ENCODE results near the gene DIAPH1.

DIAPH1 gene

DNA sequence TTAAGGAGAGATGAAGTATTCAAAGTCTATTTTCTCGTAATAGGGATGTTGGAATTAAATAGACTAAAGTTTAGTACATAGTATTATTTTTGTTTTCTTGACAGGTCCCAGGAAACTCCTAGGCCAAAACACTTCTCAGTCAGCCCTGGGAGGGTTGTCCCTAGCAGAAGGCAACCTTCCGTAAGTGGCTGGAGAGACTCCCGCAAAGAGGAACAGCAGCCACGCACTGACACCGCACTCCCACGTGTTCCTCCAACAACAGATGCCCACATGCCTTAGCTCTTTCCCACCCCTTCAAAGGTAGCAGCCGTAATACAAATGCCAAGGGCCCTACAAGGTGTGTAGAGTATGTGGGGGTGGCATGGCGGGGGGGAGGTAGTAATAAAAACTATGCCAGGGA, 101.5 kb downstream of the DIAPH1 start:
- DNase-seq, result no peak

DNA sequence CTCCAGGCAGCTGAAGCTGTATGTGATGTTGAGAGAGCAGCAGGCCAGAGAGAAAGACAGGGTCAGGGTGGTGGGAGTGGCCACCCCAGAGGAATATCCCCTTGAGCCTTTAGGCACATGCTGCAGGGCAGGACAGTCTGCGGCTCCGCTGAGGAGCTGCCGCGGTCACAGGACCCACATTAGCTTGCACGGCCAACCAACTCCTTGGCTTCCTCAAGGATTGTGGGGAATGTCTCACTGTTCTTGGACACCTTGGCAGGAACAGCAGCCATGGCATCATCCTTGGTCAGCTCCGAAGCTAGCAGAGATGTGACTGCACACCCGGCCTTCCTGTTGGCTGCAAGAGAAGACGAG, 102.2 kb downstream of the DIAPH1 start:
- no peak for DNase-seq

DNA sequence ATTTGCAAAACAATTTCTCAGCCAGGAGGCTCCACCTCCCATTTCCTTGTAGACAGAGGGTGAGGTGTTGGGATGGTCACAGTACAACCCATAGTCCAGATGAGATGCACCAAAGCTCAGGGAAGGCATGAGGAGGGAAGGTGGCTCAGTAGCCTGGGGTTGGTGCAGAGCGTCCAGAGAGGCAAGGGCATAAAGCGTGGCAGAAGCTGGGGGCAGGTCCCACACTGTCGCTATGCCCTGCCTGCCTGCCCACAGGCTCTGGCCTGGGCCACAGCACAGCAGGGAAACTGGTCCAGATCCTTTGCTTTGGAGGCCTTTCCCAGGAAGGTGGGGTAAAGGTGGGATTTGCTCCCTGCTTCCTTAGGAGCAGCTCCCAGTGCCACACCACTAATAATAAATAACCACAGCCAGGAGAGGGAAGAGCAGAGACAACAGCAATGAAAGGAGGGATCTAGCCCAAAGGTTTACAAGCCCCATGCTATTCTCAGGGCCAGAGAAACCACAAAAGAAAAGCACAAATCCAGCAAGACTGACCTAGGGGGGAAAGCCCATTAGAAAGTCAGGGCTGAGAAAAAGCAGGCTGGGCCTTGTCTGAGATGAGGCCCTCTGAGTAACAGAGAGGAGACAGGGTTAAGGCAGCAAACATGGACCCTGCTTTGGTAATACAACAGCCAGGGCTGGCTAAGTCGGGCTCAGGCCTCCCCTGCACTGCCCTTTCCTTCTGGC, 102.7 kb downstream of the DIAPH1 start:
- DNase-seq, result no peak

DNA sequence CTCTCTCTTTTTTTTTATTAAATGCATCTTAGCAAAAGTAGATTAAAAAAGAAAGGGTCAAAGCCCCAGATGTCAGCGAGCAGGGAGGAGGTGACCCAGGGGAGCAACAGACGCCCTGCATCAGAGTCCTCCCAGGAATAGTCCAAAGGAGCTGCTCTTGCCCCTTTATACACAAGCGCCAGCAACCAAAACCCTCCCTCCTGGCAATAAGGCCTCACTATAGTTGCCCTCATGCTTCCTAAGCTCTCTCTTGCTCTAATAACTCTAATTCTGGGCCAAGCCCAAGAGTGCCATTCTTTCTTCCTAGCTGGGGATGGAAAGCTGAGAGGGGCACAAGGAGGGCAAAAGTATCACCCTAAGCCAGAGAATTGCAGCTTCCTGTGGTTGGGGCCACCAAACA, 103.7 kb downstream of the DIAPH1 start:
- DNase-seq, result no peak

GRCh38 chr5:141514330-141515133, 104.3 kb downstream of the DIAPH1 start:
- no peak for DNase-seq

DNA sequence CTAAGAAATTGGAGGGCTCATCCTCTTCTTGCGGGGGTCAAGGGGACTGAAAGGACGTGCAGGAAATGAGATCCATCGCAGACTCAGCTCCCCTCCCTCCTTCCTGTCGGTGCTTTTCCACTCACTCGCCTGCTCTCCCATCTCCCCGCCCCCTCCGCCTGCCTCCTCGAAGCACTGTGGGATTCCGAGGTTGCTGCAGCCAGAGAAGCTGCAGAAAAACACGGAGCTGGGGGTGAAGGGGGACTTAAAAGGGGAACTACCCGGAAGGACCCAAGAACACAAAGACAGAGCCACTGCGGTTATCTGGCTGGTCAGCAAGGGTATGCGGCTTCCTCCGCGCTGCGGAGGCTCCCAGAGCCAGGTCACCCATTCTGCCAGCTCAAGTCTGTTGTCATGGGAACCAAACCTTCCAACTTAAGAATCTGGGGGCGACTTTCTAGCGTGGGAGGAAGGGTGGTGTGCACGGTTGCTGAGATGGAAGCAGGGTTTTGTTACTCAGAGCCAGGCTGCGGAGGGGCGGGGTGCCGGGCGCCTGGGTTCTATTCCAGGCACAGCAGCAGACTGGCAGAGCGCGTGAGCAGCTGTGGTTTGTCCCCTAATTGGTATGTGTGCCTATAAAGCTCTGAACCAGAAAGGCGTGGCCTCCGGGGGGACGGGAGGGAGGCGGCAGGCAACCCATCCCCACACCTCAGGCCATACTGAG, 105.0 kb downstream of the DIAPH1 start:
- peak; percentile 80 for DNase-seq

GRCh38 chr5:141512911-141513626, 105.7 kb downstream of the DIAPH1 start:
- DNase-seq, result peak; percentile 54

GRCh38 chr5:141512390-141512910, 106.3 kb downstream of the DIAPH1 start:
- peak; percentile 88 for DNase-seq

DNA sequence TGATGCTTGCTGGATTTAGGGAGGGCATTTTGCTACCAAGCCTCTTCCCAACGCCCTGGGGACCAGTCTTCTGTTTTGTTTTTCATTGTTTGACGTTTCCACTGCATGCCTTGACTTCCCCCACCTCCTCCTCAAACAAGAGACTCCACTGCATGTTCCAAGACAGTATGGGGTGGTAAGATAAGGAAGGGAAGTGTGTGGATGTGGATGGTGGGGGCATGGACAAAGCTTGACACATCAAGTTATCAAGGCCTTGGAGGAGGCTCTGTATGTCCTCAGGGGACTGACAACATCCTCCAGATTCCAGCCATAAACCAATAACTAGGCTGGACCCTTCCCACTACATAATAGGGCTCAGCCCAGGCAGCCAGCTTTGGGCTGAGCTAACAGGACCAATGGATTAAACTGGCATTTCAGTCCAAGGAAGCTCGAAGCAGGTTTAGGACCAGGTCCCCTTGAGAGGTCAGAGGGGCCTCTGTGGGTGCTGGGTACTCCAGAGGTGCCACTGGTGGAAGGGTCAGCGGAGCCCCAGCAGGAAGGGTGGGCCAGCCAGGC, 107.0 kb downstream of the DIAPH1 start:
- DNase-seq, result peak; percentile 20

GRCh38 chr5:141510850-141511601, 107.8 kb downstream of the DIAPH1 start:
- DNase-seq, result no peak

GRCh38 chr5:141510160-141510559, 108.6 kb downstream of the DIAPH1 start:
- no peak for DNase-seq

DNA sequence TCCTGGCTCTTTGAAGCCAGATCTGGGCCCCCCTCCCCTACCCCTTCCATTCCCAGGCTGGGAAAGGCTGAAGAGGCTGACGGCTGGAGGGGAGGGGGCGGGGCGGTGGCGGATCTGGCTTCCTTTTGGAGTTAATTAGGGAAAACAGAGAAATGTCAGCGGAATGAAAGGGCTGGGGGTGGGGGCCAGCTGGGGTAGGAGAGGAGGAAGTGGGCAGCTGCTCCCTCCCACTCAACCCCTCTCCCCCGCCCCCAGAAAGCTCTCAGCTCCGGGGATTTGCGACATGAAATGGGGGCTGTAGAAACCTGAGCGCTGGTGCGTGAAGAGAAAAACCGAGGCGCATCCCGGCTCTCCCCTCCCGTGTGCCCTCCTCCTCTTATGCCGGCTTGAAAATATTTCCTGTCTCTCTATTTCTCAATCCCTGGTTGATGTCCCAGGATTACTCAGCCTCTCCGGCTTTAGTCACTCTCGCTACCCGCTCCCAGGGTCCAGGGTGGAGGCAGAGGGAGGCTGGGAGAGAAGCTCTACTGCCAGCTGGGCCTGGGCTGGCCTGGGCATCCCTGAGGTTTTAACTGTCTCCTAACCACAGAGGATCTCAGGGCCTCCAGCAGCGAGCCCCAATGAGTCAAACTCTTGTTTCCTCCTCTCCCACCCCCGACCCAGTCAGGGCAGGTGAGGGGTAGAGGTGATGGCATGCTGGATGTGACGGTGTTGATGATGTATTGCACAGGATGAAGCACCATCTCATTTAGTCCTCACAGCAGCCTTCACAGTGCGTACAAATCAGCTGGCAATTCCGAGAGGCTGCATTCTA, 109.8 kb downstream of the DIAPH1 start:
- DNase-seq, result no peak

GRCh38 chr5:141508440-141508797, 110.4 kb downstream of the DIAPH1 start:
- no peak for DNase-seq

GRCh38 chr5:141507387-141508091, 111.3 kb downstream of the DIAPH1 start:
- no peak for DNase-seq

GRCh38 chr5:141506381-141507155, 112.2 kb downstream of the DIAPH1 start:
- no peak for DNase-seq

- DNase-seq, result no peak
These were observed 114.6 kb downstream of the DIAPH1 start for GRCh38 chr5:141504216-141504615.

- DNase-seq, result no peak
These were observed 115.1 kb downstream of the DIAPH1 start for GRCh38 chr5:141503681-141504080.

- no peak for DNase-seq
These were observed 117.0 kb downstream of the DIAPH1 start for GRCh38 chr5:141501761-141502160.

DNA sequence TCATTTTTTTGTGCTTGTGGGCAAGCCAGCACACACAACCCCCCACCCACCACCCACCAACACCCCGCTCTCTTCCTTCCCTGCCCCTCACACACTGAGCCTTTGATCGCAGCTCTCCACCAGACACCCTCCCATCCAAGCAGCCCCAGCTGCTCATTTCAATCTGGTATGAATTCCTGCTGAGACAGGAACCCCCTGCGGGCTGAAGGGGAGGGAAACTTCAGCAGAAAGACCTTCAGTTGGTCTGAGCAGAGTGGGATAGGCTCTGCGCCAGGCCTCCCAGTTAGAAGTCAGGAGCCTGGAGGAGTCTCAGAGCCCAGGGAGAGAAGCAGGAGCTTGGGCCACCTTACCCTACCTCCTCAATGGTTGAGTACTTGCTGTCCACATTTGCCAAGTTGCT, 122.8 kb downstream of the DIAPH1 start:
- no peak for DNase-seq

DNA sequence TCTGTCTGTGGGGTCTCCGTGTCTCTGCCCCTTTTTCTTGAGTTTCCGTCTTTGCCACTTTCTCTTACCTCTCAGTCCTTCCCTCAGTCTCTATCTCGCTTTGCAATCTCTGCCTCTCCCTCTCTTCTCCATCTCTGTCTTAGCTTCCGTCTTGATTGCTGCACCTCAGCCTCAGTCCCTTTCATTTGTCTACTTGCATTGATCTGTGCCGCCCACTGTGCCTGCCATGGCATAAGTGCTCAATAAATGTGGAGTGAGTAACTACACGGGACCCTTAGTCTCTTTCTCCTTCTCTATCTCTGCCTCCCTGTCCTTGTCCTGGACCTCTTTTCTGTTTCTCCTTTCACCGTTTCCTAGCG, 123.4 kb downstream of the DIAPH1 start:
- DNase-seq, result no peak

All from hematopoietic multipotent progenitor cell treated with erythropoietin and hydrocortisone succinate and interleukin-3 and kit ligand, for 6 days (in vitro differentiated cells).